HG02588 (cell line): ENCODE data around the gene ANG.
"Not testable (repeated sequence)": the region's sequence is repeated elsewhere in the genome, so short reads cannot be mapped to it uniquely, and the experiment has no call there.

Experiments
- ATAC-seq: cut with Tn5 transposase; IDR thresholded peaks from one replicate; pipeline ENCODE4 v1.9.1; 2021; ENCODE audit warnings: mild to moderate bottlenecking, moderate library complexity; ENCODE audit not compliant: unreplicated experiment

Gene ANG

GRCh38 chr14:20688167-20688839 is at the start of gene ANG:
TSS of gene ANG (plus strand) at chr14:20688764. CDS start at chr14:20693565, 4,801 bp downstream.
- ATAC-seq, result no peak

GRCh38 chr14:20641591-20641990 is 47.0 kb upstream of the ANG start, which contains the start of gene OR6S1:
TSS of gene OR6S1 (minus strand) at chr14:20641691. CDS start at chr14:20641691, 0 bp downstream.
- ATAC-seq, result no peak

- ATAC-seq, result no peak
Observed at GRCh38 chr14:20642182-20642581, 46.4 kb upstream of the ANG start.

- not testable (repeated sequence) for ATAC-seq
Observed at GRCh38 chr14:20642755-20643154, 45.8 kb upstream of the ANG start.

GRCh38 chr14:20644520-20644919 is 44.0 kb upstream of the ANG start:
- no peak for ATAC-seq

GRCh38 chr14:20645481-20645880 is 43.1 kb upstream of the ANG start:
- no peak for ATAC-seq

- ATAC-seq, result no peak
Observed at GRCh38 chr14:20652996-20653975, 35.3 kb upstream of the ANG start.

GRCh38 chr14:20655851-20656250 is 32.7 kb upstream of the ANG start:
- no peak for ATAC-seq

- ATAC-seq, result no peak
Observed at GRCh38 chr14:20656274-20656673, 32.3 kb upstream of the ANG start.

- ATAC-seq, result no peak
Observed at GRCh38 chr14:20657216-20658211, 31.1 kb upstream of the ANG start.

- ATAC-seq, result no peak
Observed at GRCh38 chr14:20658246-20658645, 30.3 kb upstream of the ANG start.

- no peak for ATAC-seq
Observed at GRCh38 chr14:20659336-20659735, 29.2 kb upstream of the ANG start.

- no peak for ATAC-seq
Observed at GRCh38 chr14:20659813-20660395, 28.7 kb upstream of the ANG start.

- no peak for ATAC-seq
Observed at GRCh38 chr14:20661197-20661596, 27.4 kb upstream of the ANG start.

GRCh38 chr14:20662968-20663732 is 25.4 kb upstream of the ANG start:
- ATAC-seq, result no peak

- ATAC-seq, result not testable (repeated sequence)
Observed at GRCh38 chr14:20666400-20666961, 22.1 kb upstream of the ANG start.

GRCh38 chr14:20667957-20668356 is 20.6 kb upstream of the ANG start:
- peak; percentile 82 for ATAC-seq

- ATAC-seq, result no peak
Observed at GRCh38 chr14:20668969-20669368, 19.6 kb upstream of the ANG start.

- ATAC-seq, result no peak
Observed at GRCh38 chr14:20671597-20672283, 16.8 kb upstream of the ANG start.
